COLO668 (cell line): ENCODE measurements around the gene ASB3.
"Not testable (repeated sequence)": the region's sequence is repeated elsewhere in the genome, so short reads cannot be mapped to it uniquely, and the experiment has no call there.

Experiments used
- DNase-seq: peaks from one replicate; lab custom pipeline; 2025; ENCODE audit not compliant: unreplicated experiment; lab: John Stamatoyannopoulos, UW

ASB3 gene

GRCh38 chr2:53786352-53786704 lies 425 bp downstream of the ASB3 start:
- DNase-seq, result peak; percentile 31

GRCh38 chr2:53785366-53785765 lies 1.4 kb downstream of the ASB3 start:
- DNase-seq, result no peak

DNA sequence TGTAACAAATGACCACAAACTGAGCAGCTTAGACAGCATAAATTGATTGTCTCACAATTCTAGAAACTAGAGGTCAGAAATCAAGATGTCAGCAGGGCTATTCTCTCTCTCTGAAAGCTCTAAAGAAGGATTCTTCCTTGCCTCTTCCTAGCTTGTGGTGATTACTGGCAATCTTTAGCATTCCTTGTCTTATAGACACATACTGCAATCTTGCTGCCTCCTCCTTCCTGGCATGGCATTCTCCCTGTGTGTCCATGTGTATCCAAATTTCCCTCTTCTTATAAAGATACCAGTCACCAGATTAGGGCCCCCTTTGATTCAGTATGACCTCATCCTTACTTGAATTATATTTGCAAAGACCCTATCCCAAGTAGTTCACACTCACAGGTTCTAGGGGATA lies 2.3 kb downstream of the ASB3 start:
- no peak for DNase-seq

GRCh38 chr2:53782676-53783075 lies 4.1 kb downstream of the ASB3 start:
- DNase-seq, result no peak

- DNase-seq, result no peak
These were observed 6.7 kb downstream of the ASB3 start for GRCh38 chr2:53780056-53780455.

- DNase-seq, result no peak
These were observed 8.1 kb downstream of the ASB3 start for GRCh38 chr2:53778536-53779162.

DNA sequence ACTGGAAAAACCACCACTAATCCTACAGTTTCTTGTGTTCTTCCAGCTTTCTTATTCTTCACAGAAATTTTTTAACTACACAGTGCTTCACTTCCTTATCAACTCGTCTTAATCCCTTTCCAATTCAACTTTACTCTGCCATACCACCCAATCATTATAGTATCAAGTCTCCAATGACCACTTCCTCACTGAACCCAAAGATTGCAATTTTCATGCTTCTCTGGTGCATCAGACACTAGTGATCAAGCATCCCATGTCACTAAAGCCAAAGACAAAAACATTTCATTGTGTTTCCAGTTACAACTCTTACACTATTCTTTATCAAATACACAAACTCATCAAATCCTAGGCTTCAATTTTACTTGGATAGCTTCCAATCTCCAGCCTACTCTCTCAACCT lies 9.6 kb downstream of the ASB3 start:
- DNase-seq, result no peak

- DNase-seq, result no peak
These were observed 16.5 kb downstream of the ASB3 start for GRCh38 chr2:53770264-53770663.

- DNase-seq, result no peak
These were observed 17.3 kb downstream of the ASB3 start for GRCh38 chr2:53769318-53769945.

GRCh38 chr2:53768242-53768542 lies 18.6 kb downstream of the ASB3 start:
- no peak for DNase-seq

DNA sequence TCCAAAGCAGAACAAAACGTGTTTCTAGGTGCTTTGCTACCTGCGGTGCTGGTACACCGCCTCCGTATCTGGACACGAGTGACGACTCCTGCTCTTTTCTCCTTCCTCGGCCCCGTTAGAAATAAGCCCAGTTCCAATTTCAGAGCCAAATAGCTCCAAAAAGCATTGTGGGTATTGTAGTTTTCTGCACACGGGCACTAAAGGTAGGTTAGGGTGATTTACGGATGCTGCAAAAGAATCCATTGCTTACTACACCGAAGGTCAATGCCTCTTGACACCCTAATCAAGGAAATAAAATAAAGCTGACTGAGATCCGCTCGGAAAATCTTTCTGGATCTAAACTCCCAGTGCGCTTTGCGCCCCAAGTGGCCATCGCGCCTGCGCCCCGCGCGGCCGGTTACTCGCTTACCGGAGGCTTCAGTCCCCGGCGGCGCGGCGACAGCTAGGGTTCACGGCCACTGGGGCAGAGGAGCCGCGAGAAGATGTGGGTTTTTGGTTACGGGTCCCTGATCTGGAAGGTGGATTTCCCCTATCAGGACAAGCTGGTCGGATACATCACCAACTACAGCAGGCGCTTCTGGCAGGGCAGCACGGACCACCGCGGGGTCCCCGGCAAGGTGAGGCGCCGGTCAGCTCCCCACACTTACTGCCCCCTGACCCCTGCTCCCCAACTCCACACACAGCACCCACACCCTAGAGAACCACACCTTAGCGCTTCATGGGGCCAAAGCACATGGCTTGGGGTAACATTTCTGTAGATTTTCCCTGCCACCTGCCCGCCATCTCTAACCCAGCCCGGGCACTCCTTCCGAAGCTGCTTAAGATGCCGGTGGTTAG lies 19.1 kb downstream of the ASB3 start, which contains the start of gene CHAC2:
Gene CHAC2 (plus strand): TSS at position 400 of the 837 bp plus-strand sequence. CDS start 83 bp downstream, at position 483.
- peak; percentile 93 for DNase-seq

GRCh38 chr2:53765767-53766166 lies 21.0 kb downstream of the ASB3 start:
- DNase-seq, result no peak

- not testable (repeated sequence) for DNase-seq
These were observed 29.5 kb downstream of the ASB3 start for GRCh38 chr2:53757206-53757605.

DNA sequence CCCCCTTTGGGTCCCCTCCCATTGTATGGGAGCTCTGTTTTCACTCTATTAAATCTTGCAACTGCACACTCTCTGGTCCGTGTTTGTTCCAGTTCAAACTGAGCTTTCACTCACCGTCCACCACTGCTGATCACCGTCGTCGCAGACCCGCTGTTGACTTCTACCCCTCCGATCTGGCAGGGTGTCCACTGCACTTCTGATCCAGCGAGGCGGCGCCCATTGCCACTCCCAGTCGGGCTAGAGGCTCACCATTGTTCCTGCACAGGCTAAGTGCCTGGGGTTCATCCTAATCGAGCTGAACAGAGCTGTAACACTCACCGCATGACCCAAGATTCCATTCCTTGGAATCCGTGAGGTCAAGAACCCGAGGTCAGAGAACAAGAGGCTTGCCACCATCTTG lies 30.1 kb downstream of the ASB3 start:
- DNase-seq, result no peak

- no peak for DNase-seq
These were observed 31.6 kb downstream of the ASB3 start for GRCh38 chr2:53755121-53755520.

- DNase-seq, result no peak
These were observed 33.7 kb downstream of the ASB3 start for GRCh38 chr2:53753041-53753440.

- no peak for DNase-seq
These were observed 34.4 kb downstream of the ASB3 start for GRCh38 chr2:53752385-53752784.

DNA sequence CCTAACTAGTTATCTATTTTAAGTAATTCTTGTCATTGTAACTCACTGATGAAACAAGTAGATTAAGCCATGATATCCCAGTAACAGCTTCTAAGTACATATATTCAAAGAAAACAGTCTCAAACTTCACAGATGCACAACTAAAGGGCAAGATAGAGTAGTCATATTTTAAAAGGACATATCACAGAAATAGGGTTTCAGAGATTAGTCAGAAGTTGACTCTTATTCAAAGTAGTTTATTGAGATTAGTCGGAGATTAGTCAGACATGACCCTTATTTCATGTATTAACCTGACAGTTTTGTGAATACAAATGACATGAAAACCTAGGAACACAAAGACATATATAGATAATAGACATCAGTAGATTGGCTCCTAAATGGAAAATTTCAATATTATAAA lies 35.0 kb downstream of the ASB3 start:
- DNase-seq, result no peak

- DNase-seq, result no peak
These were observed 36.5 kb downstream of the ASB3 start for GRCh38 chr2:53750041-53750768.

DNA sequence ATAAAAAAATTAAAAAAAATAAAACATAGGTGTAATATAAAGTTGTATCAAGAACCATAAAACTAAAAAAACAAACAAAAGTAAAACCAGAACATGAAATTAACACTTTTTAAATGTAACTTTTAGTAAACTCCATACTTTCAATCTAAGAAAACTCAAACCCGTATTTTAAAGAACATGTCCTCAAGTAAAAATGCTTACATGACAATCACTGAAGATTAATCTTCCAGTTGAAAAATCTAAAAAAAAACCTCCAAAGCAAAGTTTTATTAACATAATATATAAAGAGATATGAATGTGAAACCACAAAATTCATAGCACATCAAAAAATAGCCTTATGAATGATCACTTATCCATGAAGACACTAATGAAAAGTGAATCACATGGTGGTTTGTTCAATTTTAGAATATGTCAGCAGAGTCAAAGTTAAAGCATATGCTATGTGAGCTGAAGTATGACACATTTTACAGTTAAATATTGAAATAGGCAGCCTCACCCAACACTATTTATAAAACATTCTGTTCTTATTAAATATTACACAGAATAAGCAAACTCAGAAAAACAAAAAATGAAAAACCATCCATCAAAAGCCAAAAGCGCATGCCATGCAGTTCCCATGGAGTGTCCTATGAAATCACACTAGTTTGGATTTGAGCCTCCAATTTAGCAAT lies 42.2 kb downstream of the ASB3 start:
- no peak for DNase-seq

DNA sequence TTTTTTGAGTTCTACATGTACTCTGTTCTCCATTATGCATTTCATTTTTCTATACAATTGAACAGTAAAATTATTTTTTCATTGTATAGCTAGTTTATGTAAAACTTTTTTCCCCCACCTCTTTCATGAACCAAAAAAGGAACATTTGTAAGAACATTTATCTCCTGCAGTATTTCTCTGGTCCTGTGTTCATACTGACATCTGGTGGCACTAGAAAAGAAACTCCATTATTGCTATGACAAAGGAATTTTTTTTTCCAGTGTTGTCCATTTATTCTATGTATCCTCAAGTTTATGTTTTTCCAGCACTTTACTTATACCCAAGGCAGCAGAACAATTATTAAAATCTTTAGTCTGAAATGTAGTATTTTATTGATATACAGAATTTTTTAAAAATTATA lies 46.6 kb downstream of the ASB3 start:
- DNase-seq, result no peak
